Right ventricle myocardium superior (tissue), 1 donor: ENCODE results near the gene THSD7A. TPM values are rescaled to one million over a fixed set of nuclear protein-coding genes. Genes with fewer than 3 reads are reported as not detected.

ENCODE experiments used
- ATAC-seq: fragments of 200-7000 bp; cut with Tn5 transposase; one replicate; pipeline ENCODE4 v1.9.1; 2020; ENCODE audit warnings: mild to moderate bottlenecking; ENCODE audit not compliant: poor library complexity
- DNase-seq: peaks from one replicate; pipeline ENCODE4 v3.0.0-alpha.2; 2020
- intact Hi-C: fragments of 100-400 bp; cut with DNase I; formaldehyde crosslinking; loops from one replicate; pipeline ENCODE4 v1.11.2; 2022
- total RNA-seq: library from RNA; stranded (reverse); fragmentation: NEBNext Ultra II Directional; extraction: Animal tissue kit (Norgen Biotek cat#: 25700); gene quantifications from one replicate; pipeline ENCODE4 v1.2.1, GENCODE V29; 2021
- donor health status: DM: no; HTN: yes; CAD: no; lungs with severe emphysema.

Gene THSD7A
- total RNA-seq, 1 donor from 2014 or later, result 0.70 TPM

DNA sequence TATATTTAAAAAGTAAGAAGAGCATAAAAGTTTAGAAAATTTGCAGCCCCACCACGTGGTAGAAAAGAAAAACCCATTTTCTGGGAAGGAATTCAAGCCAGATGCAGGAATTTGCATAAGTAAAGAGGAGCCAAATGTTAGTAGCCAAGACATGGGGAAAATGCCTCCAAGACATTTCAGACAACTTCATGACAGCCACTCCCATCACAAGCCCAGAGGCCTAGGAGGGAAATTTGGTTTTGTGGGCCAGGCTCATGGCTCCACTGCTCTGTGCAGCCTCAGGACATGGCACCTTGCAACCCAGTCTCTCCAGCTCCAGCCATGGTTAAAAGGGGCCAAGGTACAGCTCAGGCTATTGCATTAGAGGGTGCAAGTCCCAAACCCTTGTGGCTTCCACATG is 411.9 kb downstream of the THSD7A start:
- DNase-seq (no peak), ATAC-seq (no peak)
- intact Hi-C loops, result loop anchor here (10.0 kb wide), 1 partner anchor 1075 kb away; no protein-coding TSS in a partner anchor

DNA sequence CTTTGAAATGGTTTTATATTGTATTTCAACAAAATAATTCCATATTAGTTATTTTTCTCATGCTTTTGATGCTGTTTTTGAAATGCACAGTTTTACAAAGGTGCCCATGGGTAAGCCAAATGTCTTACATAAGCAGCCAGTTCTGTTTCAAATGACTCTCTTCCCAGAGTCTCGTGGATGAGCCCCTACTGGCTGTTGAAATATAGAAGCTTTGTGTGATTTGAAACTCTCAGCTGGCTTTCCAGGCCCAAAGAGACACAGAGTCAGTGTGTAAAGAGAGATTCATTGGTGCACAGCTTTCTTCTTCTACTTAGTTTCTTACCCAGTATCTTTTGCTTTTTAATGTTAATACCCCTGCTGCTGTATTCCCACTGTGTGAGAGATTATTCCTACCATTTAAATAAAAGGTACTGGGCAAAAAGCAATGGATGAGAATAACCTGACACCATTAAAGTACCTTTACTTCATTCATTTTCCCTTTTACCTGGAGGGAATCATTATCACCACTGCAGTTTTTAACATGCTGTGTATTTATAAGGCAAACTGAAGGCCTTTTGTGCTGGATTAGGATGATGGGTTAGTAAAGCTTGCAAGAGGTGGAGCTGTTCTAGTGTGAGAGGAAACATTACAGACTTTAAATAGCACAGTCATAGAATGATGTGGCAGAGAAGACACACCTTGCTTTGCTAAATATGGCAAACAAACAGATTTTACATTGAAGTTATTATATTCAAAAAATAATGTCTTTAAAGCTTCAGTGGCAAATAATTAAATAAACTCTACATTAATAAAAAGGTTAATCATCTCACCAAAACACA is 415.1 kb downstream of the THSD7A start:
- DNase-seq (no peak), ATAC-seq (no peak)
- intact Hi-C loops, result no loop called here

DNA sequence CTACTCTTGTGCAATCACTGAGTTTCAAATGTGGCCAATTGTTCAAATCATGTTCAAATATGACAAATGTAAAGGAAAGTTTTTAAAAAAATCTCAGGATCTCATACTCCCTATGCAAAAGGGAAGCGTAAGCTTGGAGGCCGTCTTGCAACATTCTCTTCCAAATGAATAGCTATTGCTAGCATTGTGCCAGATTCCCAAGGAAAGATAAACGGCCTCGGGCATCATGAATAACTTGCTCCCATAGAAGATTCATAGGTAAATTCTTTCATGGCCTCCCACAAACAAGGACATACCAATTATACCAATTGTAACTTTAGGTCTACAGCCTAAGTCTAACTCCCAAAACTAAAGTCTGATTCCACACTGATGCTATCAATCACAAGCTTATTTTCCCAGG is 416.9 kb downstream of the THSD7A start:
- intact Hi-C loops, result no loop called here
- ATAC-seq (no peak), DNase-seq (no peak)

DNA sequence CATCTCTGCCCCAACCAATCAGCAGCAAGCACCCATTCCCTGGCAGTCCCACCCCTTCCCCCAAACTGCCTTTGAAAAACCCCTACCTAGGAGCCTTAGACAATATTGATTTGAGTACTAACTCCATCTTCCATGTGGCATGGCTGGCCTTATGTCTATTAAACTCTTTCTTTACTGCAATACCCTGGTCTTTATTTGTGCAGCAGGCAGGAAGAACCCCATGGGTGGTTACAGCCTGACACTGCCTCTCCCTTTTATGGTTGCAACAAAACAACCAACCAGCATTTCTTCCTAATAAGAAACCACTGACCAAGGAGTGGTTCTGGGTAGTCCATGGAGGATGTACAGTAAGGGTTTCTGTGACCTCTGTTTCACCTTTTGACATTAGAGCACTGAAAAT is 418.1 kb downstream of the THSD7A start:
- ATAC-seq (no peak), DNase-seq (no peak)
- intact Hi-C loops, result no loop called here

DNA sequence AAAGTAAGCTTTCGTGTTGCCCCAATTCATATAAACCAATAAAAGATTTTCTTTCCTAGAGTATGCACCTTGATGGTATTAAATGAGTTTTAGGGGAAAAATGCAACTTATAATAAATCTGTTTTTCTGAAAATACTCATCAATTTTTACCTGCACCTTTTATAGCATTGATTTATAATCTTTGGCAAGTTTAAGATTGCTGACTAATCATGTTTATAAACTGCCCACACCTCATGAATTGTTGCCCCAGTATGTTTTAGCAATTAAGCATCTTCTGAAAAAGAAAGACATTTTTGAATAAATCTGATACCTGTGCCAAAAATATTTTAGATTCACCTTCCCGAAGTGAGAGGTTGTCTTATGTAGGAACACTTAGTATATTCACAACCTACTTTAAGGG is 420.0 kb downstream of the THSD7A start:
- DNase-seq (no peak), ATAC-seq (no peak)
- intact Hi-C loops, result no loop called here

DNA sequence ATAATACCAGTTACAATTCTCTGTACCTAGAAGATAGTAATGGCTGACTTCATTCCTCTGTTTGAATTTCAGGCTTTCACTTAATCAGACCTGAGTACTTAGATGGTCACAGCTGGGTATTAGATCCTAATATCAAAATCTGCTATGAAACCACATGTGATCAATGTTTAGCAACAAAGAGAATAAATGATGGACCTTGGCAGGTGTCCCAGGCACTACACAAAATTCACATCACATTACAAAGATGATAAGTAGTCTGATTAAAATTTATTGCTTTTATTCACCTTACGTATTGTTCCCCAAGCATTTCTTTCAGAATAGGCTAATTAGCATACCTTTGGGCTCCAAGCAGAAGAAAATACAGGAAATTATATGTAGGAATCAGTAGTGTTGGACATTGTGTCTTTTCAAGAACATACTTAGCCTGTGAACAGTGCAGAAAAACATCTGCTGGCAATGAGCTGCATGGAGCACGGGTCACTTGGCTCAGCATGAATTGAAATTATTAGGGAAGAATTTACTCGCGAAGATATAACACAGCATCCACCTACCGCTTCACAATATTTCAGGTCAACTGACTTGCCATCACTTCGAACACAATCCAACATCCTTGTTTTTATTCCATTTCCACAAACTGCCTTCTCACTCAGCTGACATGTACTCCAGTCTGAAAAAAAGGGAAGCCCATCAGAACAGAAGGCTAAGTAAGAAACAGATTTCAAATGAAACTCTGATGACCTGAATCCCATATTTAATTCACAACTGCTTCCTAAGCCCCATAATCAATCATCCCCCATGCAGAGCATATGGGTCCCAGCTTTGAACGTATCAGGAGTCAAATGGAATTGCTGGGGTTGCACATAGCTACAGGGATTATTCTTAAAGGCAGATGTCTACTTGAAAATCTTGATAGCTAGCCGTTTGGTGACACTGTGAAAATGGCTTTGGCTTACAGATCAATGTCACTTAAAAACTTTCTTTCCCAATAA is 421.0 kb downstream of the THSD7A start:
- ATAC-seq (no peak), DNase-seq (no peak)
- intact Hi-C loops, result no loop called here

DNA sequence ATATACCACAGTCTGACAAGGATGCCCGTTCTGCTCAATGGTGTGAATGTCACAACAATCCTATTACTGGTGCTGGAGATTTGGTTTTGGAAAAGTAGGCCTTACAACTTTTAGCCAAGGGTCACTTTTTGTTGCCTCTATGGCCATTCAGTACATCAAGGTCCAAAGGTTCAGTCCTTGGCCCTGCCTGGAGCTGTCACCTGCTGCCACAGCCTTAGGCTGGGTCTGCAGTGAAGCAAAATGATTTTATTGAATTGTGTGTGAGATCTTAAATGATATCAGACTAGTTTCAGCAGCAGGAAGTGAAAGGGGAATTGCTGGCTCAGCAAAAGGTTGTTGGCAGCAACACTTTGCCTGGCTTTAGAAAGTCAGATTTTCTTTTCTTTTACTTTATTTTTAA is 427.6 kb downstream of the THSD7A start:
- no peak for DNase-seq
- no peak for ATAC-seq
- intact Hi-C loops, result no loop called here

DNA sequence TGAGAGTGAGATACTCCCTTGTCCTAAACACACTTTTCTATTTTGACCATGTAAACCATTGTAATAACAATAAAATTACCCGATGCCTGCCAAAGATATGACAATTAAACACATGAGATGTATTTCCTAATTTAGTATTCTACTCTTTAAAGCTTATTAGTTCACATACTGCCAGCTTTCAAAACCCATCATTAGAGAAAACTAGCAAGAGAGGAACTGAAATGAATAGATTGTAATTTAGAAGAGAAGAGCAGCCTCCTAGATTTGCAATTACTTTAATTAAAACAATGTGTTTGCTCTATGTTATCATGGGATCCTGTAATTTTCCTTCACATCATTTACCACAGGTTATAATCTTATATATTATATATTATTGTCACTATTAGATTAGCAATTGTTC is 428.2 kb downstream of the THSD7A start:
- intact Hi-C loops, result no loop called here
- ATAC-seq, result no peak
- DNase-seq, result no peak

DNA sequence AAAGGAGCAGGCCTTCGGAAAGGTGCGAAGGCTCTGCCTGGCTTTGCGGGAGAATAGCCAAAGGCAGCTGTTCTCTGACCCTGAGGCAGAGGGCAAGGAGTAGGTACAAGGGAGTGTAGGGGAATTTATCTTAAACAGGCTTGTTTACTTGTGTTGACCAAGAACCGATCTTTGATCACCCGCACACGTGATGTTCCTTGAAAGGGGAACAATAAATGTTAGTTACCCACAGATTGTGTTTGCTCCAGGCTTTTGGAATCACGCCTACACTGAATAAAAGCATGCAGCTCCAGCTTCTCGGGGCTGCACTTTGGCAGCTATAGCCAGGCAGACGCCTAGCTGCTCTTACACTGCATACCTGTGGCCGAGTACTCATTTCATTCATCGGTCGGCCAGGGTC is 437.6 kb downstream of the THSD7A start:
- ATAC-seq, result no peak

DNA sequence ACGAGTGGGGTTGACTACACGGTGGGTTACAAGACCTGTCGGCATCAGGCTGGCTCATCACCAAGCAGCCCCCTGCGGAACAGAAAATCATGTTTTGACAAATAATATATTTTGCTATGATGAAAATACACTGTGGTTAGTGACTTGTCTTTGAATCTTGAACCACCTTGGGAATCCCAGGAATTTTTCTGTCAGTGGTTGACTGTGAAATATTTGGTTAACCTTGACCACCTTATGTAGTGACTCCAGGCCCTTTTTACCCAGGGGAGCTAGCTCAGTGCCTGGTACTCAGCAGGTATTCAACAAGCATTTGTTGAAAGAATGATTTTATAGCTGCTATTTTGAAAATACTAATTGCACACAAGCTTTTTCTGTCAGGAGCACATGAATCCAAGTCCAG is 452.4 kb downstream of the THSD7A start:
- DNase-seq (no peak), ATAC-seq (no peak)
- intact Hi-C loops, result no loop called here

More for the DNA sequence above, 437.6 kb downstream of the THSD7A start:
- intact Hi-C loops, result no loop called here
- no peak for DNase-seq

DNA sequence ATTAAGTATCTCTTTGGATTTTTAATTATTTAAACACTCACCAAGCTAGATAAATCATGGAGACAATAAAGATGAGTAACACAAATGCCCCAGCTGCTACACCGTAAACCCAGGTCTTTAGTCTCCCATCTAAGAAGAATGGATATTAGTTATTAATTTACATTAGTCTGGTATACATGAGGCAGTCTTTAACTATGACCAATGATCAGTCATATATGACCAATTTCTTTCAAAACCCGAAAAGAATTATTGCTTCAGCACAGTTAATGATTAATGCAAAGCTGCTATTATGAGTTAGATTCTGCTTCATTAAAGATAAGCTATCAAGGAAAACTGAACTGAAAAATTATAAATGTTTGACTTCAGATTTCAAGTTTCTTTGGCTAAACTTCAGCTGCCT is 455.5 kb downstream of the THSD7A start:
- intact Hi-C loops, result no loop called here
- no peak for DNase-seq
- no peak for ATAC-seq

DNA sequence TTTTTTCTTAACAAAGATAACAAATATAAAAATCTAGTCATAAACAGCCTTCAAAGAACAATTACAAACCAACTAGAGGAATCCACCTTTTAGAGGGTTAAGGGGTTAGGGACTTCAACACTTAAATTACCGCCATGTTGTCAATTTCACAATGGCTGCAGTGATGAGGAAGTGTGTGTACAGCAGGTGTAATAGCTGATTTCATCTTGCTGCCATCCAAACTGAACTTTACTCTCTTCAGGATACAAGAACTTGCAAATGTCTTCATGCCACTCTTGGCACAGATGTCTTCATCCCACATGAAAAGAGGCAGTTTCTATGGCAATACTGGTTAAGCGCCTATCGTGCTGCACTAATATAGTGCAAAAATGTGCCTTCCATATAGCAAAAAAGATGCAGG is 457.4 kb downstream of the THSD7A start:
- intact Hi-C loops, result no loop called here
- DNase-seq (no peak), ATAC-seq (no peak)

DNA sequence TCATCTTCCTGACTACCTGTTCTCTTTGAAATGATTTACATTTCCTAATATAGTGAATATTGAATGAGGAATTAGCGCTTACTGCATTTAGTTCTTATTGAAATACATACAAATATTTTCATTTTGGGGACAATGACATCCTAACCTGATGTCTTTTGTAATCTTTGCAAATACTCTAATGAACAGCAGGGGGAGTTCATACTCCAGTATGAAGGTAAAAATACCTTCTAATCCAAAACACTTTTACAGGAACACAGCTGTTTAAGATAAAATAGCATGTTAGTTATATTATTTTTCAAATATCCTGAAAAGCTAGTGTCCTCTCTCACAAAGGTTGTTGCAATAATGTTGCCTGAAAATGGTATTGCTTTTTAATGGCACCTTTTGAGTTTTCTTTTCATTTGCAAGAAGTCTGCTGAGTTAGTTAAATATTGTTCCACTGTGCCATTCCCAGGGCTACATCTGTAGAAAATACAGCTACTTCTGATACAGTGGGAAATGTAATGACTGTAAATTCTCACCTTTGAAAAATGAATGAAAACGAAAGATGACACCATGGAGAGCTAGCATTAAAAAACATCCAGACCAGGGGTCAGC is 458.4 kb downstream of the THSD7A start:
- DNase-seq (no peak), ATAC-seq (no peak)
- intact Hi-C loops, result no loop called here

DNA sequence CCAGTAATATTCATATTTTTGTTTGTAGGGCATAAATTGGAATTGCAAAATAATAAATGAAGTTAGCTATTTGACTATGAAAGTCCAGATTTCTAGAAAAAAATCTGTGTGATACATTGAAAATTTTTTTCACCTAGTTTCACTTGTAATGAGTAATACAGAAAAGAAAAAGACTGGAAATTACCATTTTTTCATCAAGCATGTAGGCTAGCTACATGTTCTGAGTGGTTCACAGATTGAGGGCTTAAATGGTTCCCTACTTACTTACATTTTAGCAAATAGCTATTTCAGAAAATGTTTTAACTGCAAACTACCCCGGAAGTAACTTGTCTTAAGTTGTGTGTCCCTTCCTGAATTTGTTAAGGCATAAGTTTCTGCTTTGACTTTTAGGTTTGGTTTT is 462.3 kb downstream of the THSD7A start:
- no peak for ATAC-seq
- intact Hi-C loops, result no loop called here
- no peak for DNase-seq

DNA sequence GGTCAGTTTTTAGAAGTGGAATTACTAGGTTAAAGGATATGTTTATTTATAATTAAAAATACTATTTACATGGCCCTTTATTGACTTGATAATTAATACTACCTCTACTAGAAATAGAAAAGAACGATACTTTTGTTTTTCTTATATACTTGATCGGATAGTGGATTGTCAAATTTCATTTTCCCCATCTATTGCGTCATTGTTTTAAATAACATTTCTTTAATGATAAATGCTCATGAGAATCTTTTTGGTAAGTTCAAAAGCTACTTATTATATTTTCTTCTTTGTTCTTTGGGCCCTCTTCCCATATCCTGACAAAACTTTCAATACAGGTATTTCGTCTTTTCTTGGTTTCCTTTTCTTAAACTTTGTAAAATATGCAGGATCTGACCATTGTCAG is 465.9 kb downstream of the THSD7A start:
- intact Hi-C loops, result no loop called here

DNA sequence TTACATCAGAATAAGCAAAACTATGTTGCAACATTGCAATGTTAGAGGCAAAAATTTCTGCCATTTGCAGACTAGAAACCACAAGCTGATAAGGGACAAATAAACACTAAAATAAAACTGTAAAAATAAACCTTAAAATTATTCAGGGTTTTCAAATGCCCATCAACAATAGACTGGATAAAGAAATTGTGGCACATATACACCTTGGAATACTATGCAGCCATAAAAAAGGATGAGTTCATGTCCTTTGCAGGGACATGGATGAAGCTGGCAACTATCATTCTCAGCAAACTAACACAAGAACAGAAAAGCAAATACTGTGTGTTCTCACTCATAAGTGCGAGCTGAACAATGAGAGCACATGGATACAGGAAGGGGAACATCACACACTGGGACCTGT is 473.4 kb downstream of the THSD7A start:
- ATAC-seq (no peak), DNase-seq (no peak)
- intact Hi-C loops, result no loop called here

More for the DNA sequence above, 465.9 kb downstream of the THSD7A start:
- DNase-seq (no peak), ATAC-seq (no peak)

DNA sequence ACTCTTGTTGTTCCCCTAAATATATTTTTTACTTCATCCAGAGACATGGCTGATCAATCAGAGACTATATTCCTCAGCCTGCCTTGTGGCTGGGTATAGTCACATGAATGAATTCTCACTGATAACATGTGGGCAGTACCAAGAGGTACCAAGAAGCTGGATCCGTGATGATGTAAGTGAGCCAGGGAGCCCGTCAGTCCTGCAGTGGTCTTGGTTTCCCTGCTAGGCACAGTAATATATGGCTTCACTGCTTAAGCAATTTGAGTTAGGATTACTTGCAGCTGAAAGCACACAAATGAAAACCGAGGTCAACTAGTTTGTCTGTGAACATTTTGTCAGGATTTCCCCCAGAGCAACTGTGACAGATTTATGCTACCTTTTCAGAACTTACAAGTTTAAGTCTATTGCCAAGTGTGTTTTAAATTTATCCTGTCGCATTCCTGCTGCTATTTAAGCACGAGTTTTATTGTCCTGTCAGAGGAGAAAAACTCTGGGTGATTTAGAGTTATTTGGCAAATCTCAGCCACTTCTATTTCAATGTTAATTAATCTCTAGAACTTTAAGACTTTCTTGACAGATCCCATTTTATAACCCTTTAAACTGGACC is 476.5 kb downstream of the THSD7A start:
- intact Hi-C loops, result no loop called here
- DNase-seq (no peak), ATAC-seq (no peak)

DNA sequence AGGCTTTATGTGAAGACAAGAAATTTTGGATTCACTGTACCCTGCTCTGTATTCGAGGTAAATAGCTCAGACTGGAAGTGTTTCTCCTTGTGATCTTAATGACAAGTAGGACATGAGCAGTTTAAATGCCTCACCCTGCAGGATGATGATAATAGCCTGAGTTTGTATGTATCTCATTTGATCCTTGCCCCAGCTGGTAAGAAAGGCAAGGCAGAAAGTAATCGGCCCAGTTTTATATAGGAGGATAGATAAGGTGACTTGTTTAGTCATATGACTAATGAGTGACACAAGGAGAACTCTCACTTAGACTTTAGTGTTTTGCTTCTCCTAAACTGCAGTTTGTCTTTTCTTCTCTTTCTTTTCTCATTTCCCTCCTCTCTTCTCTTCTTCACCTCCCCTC is 485.7 kb downstream of the THSD7A start:
- intact Hi-C loops, result no loop called here
- DNase-seq, result no peak
- no peak for ATAC-seq

DNA sequence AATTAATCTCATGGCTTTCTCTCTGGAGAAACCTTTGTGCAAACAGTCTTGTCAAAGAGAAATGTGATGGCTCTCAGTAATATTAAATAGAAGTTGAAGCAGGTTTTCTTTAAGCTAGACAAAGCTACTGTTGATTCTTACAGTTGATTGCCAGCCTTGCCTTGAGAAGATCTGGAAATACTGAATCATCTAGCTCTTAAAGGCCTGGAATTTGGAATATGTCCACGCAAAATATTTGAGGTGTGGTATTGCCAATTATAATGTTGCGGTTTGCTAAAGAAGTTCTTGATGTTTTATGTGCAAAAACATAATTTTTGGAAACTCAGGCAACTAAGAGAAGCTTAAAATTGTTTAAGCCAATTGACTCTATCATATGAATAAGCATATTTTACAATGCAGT is 486.4 kb downstream of the THSD7A start:
- no peak for ATAC-seq
- no peak for DNase-seq
- intact Hi-C loops, result no loop called here
